Uterus (tissue), 2 donors: ENCODE results near the gene HDAC8.

Experiments used
- POLR2A ChIP-seq, 2 donors: fragments of 450-650 bp; IDR thresholded peaks; one replicate each; pipeline ENCODE4 v1.6.1; 2016; ENCODE audit warnings: antibody characterized with exemption in 2 of 2, mild to moderate bottlenecking in 1 of 2, moderate library complexity in 1 of 2
- TF ChIP-seq, protein P1 (sequence below), 4 experiments: fragments of 200-600 bp in 2 of 4; fragments of 450-650 bp in 2 of 4; sonication (generic) in 2 of 4; IDR thresholded peaks; one replicate each; pipeline ENCODE4 v1.5.1; 2016 to 2019; ENCODE audit warnings: antibody characterized with exemption in 4 of 4, mild to moderate bottlenecking in 2 of 4, moderate library complexity in 1 of 4

DNA sequence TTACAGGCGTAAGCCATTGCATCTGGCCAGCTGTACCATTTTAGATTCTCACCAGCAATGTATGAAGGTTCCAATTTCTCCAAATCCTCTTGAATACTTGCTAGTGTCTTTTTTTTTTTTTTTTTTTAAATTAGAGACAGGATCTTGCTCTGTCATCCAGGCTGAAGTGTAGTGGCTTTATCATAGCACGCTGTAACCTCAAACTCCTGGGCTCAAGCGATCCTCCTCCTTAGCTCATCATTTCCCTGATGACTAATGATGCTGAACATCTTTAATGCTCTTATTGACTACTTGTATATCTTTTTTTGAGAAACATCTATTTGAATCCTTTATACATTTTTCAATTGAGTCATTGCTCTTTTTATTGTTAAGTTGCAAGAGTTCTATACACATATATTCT lies 40.3 kb downstream of the HDAC8 start:
- TF ChIP-seq, protein P1, sequence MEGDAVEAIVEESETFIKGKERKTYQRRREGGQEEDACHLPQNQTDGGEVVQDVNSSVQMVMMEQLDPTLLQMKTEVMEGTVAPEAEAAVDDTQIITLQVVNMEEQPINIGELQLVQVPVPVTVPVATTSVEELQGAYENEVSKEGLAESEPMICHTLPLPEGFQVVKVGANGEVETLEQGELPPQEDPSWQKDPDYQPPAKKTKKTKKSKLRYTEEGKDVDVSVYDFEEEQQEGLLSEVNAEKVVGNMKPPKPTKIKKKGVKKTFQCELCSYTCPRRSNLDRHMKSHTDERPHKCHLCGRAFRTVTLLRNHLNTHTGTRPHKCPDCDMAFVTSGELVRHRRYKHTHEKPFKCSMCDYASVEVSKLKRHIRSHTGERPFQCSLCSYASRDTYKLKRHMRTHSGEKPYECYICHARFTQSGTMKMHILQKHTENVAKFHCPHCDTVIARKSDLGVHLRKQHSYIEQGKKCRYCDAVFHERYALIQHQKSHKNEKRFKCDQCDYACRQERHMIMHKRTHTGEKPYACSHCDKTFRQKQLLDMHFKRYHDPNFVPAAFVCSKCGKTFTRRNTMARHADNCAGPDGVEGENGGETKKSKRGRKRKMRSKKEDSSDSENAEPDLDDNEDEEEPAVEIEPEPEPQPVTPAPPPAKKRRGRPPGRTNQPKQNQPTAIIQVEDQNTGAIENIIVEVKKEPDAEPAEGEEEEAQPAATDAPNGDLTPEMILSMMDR (IDR thresholded peaks at IDR 0.05): no peak
- TF ChIP-seq POLR2A (IDR thresholded peaks at IDR 0.05): no peak
